Measurements from ENCODE around the gene CCDC92.

Gene CCDC92

DNA sequence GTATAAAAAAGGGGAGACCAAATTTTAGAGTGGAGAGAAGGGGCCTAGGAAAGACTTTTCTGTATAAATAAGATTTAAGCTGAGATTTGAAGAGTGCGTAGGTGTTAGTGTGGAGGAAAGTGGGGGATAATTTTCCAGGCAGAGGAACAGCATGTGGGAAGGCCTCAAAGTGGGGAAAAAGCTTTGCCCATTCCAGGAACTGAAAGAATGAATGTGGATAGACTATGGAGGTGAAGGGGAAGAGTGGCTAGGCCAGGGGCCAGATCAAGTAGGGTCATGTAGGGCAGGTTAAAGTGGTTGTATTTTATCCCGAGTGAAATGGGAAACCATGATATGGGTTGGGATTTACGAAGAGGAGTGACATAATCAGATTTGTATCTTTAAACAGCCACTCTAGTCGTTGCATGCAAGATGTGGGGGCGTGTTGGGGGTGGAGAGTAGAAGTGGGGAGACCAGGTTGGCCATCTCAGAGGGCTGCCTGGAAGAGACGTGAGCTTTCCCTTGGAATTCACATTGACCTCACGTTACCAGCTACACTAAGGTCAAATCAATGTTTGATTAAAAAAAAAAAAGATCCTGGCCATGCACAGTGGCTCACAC, 3.7 kb upstream of the CCDC92 start:
- no peak for DNase-seq (ENCODE audit: low read depth)

DNA sequence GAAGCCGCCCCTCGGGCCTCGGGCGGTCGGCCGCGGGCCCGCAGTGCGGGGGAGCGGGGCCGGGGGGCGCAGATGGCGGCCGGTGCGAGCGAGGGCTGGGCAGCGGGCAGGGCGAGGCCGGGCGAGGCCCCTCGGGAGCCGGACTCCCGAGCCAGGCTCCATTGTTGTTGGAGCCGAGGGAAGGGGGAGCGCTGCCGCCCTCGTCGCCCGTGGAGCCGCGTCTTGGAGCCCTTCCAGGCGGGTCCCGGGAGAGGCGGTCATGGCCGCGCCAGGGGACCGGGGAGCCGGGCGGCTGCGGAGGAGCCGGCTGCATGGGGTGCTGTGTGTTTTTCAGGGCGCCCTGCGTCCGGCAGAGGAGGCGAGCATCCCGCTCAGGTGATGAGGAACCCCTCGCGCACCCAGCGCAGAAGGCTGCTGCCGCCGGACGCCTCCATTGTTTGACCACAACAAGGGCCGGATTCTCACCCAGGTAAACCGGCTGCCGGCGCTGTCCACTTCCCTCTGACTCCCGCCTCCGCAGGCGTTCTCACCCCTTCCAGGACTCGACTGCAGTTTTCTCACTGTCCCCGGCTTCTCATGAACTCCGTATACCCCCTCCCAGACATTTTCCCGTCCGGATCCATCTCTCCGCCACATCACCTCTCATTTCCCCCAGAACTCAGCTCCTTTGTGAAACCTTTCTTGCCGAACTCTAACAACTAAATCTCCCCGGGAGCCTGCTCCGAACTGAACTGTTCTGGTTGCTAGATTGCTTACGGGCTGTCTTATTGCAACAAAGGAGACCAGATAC, 1.1 kb upstream of the CCDC92 start:
- peak; percentile 11 for DNase-seq (ENCODE audit: low read depth)

DNA sequence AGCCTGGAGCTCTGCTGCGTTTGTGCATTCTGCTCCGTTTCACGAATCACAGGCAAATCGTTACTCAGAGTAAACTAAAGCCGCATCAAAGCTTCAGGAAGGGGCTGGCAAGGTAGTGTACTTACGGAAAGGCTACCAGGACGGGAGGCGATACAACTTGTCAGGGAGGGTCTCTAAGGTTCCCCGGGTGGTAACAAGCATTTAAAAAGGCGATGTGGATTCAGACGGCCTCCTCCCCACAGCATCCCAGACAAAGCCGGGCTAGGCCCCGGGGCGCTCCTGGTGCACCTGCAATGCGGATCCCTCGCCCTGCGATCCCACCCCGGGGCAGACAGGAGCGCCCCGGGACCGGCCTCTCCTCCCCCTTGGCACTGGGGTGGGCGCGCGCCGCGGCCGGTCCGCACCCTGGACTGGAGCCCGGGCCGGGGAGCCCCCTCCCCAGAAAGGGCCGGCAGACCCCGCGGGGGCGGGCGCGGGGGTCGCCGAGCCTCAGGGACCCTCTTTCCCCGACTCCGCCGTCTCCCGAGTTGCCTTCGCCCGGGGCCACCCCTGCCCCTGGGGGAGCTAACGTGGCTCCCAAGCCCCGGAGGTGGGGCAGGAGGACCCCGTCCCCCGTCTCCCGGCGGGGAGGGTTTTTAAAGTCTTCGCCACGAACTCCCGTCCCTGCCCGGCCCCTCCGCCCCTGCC, 718 bp downstream of the CCDC92 start:
- peak; percentile 8 for DNase-seq (ENCODE audit: low read depth)

DNA sequence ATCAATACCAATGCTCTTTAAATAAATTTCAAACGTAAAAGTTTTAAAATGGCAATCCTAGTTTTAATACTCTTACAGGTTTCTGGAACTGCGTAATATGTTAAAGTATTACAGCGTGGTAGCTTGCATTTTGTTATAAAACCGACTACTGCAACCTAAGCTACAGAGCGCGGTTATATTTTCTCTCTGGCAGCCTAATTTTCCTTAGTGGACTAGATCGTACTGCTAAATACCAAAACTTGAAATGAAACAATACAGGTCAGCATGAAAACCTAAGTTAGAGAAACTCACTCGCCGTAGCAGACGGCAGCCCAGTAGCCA, 1.2 kb downstream of the CCDC92 start:
- DNase-seq (ENCODE audit: low read depth), result no peak

DNA sequence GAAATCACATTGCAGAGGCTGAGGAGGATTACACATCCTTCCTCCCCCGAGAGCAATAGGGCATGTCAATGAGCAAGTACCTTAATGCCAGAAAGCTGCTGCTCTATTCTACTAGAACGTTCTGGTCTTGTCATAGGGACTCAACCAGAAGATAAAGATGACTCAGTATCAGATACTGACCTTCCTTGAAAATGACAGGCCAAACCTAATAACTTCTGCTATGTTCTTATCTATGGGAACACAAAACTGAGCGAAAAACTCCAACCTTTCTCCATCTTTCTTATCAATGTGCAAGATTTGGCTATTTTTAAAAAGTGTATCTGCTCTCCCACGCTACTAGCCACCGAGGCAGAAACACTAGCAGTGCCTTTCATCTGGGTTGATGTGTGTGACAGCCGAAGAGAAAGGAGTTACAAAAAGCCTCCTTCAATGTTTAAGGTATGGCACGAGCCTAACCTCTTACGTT, 5.5 kb downstream of the CCDC92 start:
- no peak for DNase-seq (ENCODE audit: low read depth)

DNA sequence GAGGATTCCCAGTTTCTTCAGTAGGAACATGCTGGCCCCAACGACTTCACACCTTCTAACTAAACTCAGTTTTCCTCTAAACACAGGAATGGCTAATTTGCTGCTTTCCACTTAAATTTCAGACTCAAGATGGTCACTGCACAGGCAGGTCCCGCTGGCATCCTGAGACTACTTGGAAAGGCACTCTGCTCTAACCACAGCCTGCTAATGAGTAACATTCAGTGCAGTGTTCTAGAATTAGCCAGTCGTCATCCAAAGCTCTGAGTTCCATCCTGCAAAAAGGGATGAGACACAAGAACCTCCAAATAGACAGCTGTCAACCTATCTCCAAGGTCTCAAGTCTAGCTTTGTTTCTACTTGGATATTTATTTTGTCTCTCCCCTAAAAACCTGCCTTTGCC, 6.0 kb downstream of the CCDC92 start:
- DNase-seq (ENCODE audit: low read depth), result no peak

DNA sequence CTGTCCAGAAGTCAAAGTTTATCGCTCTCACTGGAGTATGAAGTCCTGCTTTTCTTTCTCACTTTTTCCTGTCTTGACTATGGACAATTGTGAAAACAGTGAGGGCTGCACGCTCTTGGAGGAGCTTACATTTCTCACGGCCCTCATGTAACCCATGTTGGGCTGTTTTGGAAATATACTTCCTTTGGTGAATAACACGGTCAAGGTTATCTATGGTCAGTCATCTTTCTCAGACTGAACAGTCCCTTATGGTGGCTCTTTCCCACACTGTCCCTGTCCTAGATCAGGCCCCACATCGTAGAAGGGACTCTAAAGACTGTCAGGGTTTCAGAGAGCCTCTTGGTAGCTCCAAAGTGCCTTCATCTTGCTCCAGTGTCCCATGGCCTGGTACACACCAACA, 7.2 kb downstream of the CCDC92 start:
- no peak for DNase-seq (ENCODE audit: low read depth)

DNA sequence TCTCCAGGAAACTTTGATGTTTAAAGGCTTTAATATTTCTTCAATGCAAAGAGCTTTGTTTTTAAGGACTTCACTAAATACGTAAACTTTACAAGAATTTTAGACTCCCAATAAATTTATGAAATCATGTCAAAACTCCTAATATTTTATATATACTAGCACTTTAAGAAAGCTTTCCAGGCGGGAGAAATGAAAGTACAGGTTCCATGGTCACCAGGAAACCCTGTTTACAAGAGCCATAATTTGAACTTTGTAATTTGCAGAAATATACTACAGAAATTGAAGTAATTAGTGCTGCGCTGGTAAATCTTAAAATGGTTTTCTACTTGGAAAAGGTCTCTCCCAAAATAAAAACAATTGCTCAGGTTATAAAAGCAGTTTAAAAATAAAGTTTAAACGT, 8.8 kb downstream of the CCDC92 start:
- no peak for DNase-seq (ENCODE audit: low read depth)

DNA sequence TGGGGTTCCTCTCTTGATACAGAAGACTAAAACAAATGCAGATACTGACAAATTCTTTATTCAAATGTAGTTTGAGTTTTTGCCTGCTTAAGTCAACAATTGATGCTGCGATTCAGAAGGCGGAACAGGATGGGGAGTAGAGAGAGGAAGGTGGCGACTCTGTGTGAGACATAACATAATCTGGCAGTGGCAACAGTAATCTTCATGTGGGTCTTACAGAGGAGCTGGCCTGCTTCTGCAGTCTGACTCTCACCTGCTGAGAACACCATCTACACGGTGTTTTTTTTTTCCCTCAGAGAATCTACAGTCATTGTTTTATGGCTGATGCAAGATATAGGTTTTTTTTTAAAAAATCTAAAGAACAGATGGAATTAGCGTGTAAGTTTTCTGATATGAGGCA, 10.1 kb downstream of the CCDC92 start:
- DNase-seq (ENCODE audit: low read depth), result no peak

DNA sequence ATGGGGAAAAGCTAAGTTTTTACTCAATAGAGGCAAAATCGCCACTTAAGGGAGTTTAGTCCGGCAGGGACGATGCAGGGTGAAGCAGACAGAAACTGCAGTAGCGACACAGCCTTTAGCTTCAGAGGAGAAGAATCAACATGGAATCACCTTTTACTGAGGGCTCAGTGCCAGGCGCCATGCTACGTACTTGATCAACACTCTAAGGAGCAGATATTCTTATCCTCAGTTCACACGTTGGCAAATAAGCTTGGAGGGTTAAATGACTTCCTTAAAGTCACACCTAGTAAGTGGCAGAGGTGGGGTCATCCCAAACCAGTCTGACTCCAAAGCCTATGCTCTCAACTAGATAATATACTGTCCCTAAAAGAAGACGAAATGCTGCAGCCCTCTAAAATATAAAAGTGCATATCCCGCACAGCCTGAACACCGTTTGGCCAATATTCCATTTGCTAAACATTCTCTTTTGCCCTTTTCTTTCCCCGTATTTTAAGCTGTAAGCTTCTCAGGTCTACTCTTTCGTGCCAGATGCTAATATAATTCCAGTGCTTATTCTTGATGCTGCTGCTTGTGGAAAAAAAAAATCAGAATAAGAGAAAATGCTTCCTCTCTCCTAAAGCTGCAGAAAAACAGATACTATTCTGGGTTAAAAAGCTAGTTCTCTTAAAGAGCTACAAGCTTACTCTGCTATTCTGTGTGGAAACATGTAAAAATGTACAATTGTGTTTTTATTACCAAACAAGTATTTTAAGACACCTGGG, 10.9 kb downstream of the CCDC92 start:
- no peak for DNase-seq (ENCODE audit: low read depth)

DNA sequence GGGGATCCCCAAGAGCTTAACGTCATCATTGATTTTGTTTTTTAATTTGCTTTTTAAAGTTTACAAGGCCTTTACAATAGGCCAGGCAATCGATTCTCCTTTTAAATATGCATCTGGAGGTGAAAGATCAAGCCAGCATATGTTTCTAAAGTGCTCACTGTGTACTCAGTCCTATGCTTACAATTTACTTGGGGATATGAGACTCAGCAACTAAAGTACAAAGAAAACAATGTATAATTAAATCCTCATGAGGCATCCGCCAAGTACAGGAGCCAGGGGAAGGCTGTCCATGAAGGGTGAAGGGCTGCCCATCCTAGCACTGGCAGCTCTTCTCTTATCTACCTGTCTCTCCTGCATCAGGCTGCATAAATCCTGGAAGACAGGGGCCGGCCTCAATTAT, 11.8 kb downstream of the CCDC92 start:
- no peak for DNase-seq (ENCODE audit: low read depth)

DNA sequence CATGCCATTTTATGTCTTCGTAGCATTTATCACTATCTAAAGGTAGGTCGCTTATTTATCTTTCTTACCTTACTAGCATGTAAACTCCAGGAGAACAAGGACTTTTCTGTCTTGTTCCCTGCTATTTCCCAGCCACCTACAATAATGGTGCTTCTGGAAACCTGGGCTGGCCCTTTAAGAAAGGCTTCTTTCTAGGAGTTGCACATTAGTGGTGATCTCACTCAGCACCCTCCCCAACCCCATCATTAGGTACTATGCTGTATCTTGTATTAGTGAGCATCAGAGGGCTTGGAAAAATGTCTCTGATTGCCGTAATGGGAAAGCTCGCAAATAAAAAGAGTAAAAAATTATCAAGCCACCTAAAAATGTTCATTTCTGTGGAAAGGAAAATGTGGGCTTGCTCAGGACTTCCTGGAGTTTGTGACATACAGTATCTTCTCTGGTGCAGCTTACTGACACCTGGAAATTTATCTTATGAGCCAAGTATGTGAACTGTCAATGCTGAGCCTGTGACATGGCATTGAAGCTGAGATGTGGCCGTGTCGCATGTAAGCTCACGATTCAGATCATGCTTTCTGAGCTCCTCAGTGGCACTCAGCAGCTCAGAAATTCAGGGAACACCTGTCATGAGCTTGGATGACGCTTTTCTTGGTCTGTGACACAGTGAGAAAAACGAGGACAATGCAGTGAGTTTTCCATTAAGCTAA, 12.4 kb downstream of the CCDC92 start:
- no peak for DNase-seq (ENCODE audit: low read depth)

DNA sequence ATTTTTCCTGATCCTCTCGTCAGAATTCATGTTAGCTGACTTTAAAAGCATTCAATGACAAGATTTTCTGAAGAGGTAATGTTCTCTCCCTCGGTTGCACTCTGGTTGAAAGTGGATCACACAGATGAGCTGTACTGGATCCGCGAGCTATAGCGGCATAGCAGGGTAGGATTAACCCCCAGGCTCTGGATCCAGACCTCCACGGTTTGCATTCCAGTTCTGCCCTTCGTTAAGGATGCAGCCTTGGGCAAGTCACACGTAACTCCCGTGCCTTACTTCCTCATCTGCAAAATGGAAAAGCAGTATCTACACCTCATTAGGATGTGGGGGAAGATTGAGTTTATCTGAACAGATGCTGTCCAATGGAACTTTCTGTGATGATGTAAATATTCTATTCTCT, 13.8 kb downstream of the CCDC92 start:
- no peak for DNase-seq (ENCODE audit: low read depth)

DNA sequence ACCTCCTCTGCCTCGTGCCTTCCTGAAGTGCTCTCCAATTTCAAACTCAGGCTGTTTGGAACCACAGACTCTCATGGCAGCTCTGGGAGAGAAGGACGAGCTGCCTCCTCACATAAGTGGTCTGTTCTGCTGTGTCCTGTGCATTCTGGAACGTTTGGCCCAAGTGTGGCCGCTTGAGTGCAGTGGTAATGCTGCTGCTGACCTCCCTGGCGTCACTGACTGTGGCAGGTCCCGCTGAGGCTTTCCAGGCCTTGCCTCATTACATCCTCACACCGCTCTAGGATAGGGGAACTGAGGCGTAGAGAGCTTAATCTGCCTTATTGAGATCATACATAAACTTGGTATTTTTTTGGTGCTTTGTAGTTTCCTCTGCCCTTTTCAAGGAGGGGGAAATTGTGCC, 14.2 kb downstream of the CCDC92 start:
- DNase-seq (ENCODE audit: low read depth), result no peak

DNA sequence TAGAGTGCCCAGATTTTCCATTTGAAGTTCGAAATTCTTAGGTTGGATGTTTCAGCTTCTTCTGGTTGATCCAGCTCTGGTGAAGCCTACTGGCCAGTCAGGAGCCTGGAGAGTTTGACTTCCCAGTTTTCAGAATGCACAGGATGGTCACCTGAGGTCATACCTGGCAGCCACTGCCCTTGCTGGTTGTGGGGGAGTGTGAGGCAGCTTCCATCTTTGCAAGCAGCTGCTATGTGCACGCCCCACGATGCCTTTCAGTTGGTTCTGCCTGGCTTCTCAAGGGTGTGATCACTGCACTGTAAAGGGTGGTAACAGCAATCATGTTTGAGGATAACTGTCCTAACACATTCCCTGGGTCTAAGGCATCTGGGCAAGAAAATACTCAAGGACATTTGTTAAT, 15.4 kb downstream of the CCDC92 start:
- DNase-seq (ENCODE audit: low read depth), result no peak

DNA sequence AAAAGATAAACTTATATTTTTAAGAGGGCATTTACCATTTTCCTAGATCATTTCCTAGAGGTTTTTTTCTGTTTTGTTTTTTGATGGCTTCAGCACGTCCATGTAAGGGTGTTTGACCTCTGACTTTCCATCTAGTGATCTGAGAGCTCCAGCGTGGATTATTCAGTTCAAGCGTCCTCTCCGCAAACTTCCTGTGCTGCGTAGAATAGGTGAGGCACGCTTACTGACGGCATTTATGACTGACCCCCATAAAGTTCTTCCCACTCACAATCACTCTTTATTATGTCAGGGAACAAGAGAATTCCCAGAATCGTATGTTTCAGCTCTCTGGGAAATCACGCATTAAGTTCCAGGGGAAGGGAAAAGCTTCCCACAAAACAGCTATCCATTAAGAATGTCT, 16.4 kb downstream of the CCDC92 start:
- DNase-seq (ENCODE audit: low read depth), result no peak

DNA sequence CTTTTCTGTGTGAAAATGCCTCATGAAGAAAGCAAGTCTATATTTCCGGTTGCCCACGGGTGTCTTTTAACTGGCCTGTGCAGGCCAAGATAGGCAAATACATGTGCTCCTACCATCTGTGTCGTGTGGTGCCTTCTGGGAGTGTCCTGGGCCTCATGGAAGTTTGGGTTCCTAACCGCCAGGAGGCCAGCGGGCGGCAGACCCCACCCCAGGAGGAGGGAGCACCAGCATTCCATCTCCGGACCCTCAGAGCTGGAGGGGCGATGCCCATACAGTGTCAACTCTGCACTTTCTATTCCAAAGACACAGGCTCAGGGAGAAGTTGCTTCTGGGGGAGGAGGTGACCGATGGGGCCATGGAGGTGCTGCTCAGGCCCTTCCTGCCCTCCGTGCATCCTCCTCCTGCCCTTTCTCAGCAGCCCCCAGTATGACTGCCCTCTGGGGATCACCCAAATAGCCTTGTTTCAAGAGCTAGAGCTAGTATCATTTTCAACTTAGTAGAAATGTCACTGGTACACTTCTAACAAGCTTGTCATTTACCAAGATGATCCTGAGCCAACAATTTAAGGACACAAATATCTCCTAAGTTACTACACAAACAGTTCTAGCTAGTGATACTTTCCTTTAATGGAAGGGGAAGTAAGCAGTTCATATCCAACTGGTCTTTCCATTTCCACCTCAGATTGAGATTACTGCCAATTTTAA, 17.8 kb downstream of the CCDC92 start:
- DNase-seq (ENCODE audit: low read depth), result no peak

DNA sequence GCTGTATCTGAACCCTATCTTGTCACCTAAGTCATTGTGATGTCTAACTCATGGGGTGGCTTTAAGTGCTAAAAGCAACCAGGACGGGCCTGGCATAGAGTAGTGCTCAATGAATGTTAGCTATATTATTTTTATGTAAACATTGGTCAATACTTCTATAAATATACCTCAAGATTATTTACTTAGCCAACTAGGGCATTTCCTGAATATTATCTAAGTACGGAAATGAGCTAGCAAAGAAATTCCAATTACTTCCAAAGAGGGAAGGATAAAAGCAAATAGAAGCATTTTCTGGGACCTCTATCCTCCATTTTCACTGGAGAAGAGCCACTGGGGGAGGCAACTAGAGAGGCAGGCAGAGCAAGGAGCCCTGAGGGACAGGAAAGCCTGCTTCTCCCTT, 20.6 kb downstream of the CCDC92 start:
- no peak for DNase-seq (ENCODE audit: low read depth)

DNA sequence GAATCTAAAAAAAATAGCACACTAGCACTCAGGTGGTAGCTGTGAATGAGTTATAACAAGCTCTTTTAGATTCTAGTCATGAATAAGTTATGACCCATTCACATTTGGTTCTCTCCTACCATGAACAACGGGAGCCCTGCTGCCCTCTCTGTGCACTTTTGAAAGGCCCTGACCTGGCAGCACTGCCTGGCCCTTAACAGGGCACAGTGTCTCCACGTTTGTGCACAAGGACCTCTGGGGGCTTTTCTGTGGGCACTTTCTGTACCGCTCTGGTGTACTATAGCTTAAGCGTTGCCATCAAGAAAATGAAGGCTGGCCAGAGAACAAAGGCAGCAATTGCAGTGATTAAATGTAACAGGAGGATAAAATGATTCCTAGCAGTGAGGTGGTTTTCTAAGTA, 21.2 kb downstream of the CCDC92 start:
- DNase-seq (ENCODE audit: low read depth), result no peak

DNA sequence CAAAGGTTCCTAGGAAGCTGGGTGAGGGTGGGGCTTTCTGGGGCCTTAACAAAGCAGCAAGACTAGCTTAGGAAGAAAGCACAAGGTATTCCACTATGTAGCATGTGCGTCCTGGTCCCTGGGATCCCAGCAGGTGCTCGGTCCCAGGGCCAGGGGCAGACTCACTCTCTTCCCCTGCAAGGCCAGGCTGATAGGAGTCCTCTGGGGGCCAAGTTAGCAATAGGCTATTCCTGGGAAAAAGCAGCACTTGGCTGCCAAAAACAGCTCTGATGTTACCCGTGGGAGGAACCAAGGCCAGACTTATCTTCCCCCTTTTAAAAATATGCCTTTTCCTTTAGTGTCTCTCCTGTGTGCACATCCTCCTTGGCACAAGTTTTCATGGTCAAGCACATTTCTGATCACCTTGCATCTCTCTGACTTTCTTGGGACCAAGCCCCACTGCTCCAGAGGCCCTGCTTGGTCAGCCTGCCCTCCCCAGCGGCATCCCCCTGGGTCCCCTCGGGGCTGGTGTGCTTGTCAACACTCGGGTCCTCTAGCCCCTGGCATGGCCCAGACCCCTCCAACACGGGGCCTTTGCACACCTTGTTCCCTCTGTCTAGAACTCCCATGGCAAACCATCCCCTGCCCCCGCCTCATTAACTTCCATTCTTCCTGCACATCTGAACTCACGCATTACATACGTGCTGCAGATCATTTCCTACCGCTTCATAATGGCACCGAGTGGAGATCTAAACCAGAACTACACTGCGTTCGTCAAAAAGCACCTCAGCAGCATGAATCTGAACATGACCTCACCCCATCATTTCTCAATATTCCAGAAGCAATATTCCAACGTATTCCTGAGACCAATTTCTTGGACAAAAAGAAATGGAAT, 21.9 kb downstream of the CCDC92 start:
- no peak for DNase-seq (ENCODE audit: low read depth)

DNA sequence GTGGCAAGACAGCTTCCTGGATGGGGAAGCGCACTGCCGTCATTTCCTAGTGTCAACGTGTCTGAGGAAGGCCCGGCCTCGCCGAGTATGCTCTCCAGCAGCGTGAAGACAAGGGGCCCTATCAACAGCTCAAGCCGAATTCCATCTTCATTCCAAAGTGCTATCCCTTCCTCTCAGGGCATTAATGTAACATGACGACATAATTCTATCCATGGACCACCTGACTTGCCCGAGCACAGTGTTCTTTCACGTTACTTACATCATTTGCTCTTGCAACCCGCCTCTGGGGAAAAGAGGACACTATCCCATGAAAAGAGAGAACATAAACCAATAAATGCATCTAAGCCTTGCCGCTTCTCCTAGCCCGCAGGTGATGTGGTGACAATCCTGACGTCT, 22.9 kb downstream of the CCDC92 start:
- no peak for DNase-seq (ENCODE audit: low read depth)
